Testis (tissue), 3 donors: ENCODE data around the gene CRIP1. TPM values are rescaled to one million over a fixed set of nuclear protein-coding genes. Genes with fewer than 3 reads are reported as not detected.

Experiments used
- DNase-seq: peaks from one replicate; pipeline ENCODE4 v3.0.0-alpha.2; 2019
- H3K27ac ChIP-seq, 2 donors: fragments of 200-600 bp; sonication (generic); one replicate each; pipeline ENCODE4 v1.5.1; 2019
- H3K27me3 ChIP-seq: fragments of 200-600 bp; sonication (generic); one replicate; pipeline ENCODE4 v1.5.1; 2019
- H3K36me3 ChIP-seq: fragments of 200-600 bp; sonication (generic); one replicate; pipeline ENCODE4 v1.5.1; 2017; ENCODE audit warnings: low read depth; ENCODE audit errors: missing control alignments
- H3K4me1 ChIP-seq: fragments of 200-600 bp; sonication (generic); one replicate; pipeline ENCODE4 v1.5.1; 2019
- H3K4me3 ChIP-seq, 2 donors: fragments of 200-600 bp; sonication (generic); one replicate each; pipeline ENCODE4 v1.5.1; 2017 to 2019
- H3K9me3 ChIP-seq: fragments of 200-600 bp; sonication (generic); one replicate; pipeline ENCODE4 v1.5.1; 2017
- POLR2A ChIP-seq: fragments of 450-650 bp; IDR thresholded peaks from one replicate; pipeline ENCODE4 v1.6.1; 2017; ENCODE audit warnings: antibody characterized with exemption, mild to moderate bottlenecking, moderate library complexity
- WGBS, 2 donors: methylation state at CpG; one replicate each; pipeline ENCODE4 v1.1.5; 2018; 5-methylcytosine and 5-hydroxymethylcytosine counted together
- intact Hi-C: fragments of 100-400 bp; cut with DNase I; formaldehyde crosslinking; loops from one replicate; pipeline ENCODE4 v1.15.1; 2023; ENCODE audit warnings: low total_unique reads
- polyA plus RNA-seq: library from polyadenylated mRNA; stranded (reverse); fragments of 350-450 nt; fragmentation: Illumina TruSeq; extraction: RNeasy Lipid Tissue Mini Kit (QIAGEN cat#74804); gene quantifications from one replicate; pipeline ENCODE4 v1.2.3, GENCODE V29; 2014; ENCODE audit warnings: low read depth, low replicate concordance; ENCODE audit not compliant: insufficient read depth
- total RNA-seq, 2 donors: library from RNA; depleted of rRNA; stranded (reverse); fragments of >200 nt; gene quantifications; one replicate each; pipeline ENCODE4 v1.2.3, GENCODE V29; 2016
- TF ChIP-seq, protein P1 (sequence below), 3 experiments: fragments of 450-650 bp in 2 of 3; fragments of 200-600 bp in 1 of 3; sonication (generic) in 1 of 3; IDR thresholded peaks; one replicate each; pipeline ENCODE4 v1.5.1; 2016 to 2019; ENCODE audit warnings: antibody characterized with exemption in 3 of 3, mild to moderate bottlenecking in 2 of 3, moderate library complexity in 1 of 3

The CRIP1 gene
- total and polyA plus RNA-seq, 3 donors from 2014 or later: 3.0 to 154 (median 4.4) TPM

DNA sequence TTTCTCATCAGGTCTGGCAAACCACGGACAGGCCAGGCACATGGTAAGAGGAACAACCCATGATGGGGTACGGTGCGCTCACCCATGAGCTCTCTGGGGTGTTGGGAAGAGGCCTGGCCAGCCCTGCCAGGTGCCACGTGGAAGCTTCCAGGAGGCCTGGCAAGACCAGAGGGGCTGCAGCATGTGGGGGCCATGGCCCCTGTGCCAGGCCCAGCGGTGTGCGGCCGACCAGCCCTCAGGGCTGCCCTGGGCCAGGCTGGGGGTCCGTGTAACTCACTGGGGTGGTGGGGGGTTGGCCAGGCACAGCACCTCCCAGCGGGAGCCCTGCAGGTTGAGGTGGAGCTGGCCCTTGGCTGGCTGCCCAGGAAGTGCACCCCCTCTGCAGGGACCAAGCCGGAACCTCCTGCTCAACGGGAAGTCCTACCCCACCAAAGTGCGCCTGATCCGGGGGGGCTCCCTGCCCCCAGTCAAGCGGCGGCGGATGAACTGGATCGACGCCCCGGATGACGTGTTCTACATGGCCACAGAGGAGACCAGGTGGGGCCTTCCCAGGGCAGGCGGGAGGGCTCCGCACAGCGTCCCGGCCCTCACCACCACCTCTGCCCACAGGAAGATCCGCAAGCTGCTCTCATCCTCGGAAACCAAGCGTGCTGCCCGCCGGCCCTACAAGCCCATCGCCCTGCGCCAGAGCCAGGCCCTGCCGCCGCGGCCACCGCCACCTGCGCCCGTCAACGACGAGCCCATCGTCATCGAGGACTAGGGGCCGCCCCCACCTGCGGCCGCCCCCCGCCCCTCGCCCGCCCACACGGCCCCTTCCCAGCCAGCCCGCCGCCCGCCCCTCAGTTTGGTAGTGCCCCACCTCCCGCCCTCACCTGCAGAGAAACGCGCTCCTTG is 17.0 kb upstream of the CRIP1 start:
- H3K27me3 ChIP-seq: no peaks in the 10 kb centered on the region
- TF ChIP-seq, protein P1, sequence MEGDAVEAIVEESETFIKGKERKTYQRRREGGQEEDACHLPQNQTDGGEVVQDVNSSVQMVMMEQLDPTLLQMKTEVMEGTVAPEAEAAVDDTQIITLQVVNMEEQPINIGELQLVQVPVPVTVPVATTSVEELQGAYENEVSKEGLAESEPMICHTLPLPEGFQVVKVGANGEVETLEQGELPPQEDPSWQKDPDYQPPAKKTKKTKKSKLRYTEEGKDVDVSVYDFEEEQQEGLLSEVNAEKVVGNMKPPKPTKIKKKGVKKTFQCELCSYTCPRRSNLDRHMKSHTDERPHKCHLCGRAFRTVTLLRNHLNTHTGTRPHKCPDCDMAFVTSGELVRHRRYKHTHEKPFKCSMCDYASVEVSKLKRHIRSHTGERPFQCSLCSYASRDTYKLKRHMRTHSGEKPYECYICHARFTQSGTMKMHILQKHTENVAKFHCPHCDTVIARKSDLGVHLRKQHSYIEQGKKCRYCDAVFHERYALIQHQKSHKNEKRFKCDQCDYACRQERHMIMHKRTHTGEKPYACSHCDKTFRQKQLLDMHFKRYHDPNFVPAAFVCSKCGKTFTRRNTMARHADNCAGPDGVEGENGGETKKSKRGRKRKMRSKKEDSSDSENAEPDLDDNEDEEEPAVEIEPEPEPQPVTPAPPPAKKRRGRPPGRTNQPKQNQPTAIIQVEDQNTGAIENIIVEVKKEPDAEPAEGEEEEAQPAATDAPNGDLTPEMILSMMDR (IDR thresholded peaks at IDR 0.05): no peak
- no peak for TF ChIP-seq POLR2A
- H3K27ac ChIP-seq: no peak overlapping the region
- peaks cover 32% of the 10 kb centered on the region for H3K4me1 ChIP-seq
- H3K9me3 ChIP-seq: no peaks in the 10 kb centered on the region
- H3K36me3 ChIP-seq: no peaks in the 10 kb centered on the region
- no peak for DNase-seq
- intact Hi-C loops: no loop called here
- WGBS, 2 donors: 88 to 91% methylated on average over 30 to 54 of the region's 54 CpGs
- H3K4me3 ChIP-seq: no peak overlapping the region

DNA sequence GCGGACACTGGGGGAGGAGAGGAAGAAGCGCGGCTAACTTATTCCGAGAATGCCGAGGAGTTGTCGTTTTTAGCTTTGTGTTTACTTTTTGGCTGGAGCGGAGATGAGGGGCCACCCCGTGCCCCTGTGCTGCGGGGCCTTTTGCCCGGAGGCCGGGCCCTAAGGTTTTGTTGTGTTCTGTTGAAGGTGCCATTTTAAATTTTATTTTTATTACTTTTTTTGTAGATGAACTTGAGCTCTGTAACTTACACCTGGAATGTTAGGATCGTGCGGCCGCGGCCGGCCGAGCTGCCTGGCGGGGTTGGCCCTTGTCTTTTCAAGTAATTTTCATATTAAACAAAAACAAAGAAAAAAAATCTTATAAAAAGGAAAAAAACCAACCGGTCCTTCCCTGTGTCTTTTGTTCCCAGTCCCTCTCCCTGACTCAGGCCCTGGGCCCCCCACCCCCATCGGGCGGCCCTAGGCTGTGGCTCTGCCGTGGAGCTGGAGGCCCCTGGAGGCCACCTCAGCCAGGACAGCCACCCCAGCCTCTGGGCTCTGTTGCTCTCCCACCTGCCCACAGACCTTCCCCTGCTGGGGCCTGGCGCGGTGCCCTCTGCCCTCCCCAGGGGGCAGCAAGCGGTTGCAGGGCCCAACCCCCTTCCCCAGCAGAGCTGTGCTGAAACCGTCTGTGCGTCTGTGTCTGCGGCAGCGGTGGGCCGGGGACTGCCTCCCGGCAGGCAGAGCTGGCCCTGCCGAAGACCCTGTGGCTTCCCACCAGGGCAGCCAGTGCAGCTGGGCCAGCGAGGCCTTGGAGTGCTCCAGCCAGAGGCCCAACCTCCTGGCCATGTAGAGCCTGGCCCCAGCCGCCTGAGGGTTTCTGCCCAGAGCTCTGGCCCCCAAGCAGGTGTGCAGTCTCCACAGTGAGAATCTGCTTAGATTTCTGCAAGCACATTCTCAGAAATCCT is 16.1 kb upstream of the CRIP1 start:
- H3K4me3 ChIP-seq: no peak overlapping the region
- H3K27ac ChIP-seq: no peak overlapping the region
- H3K27me3 ChIP-seq: no peaks in the 10 kb centered on the region
- no peaks in the 10 kb centered on the region for H3K36me3 ChIP-seq
- WGBS, 2 donors: 78 to 91% methylated on average over 22 to 34 of the region's 34 CpGs
- intact Hi-C loops: no loop called here
- peaks cover 38% of the 10 kb centered on the region for H3K4me1 ChIP-seq
- no peaks in the 10 kb centered on the region for H3K9me3 ChIP-seq
- DNase-seq: no peak
- TF ChIP-seq, protein P1 (IDR thresholded peaks at IDR 0.05): no peak
- TF ChIP-seq POLR2A: no peak

DNA sequence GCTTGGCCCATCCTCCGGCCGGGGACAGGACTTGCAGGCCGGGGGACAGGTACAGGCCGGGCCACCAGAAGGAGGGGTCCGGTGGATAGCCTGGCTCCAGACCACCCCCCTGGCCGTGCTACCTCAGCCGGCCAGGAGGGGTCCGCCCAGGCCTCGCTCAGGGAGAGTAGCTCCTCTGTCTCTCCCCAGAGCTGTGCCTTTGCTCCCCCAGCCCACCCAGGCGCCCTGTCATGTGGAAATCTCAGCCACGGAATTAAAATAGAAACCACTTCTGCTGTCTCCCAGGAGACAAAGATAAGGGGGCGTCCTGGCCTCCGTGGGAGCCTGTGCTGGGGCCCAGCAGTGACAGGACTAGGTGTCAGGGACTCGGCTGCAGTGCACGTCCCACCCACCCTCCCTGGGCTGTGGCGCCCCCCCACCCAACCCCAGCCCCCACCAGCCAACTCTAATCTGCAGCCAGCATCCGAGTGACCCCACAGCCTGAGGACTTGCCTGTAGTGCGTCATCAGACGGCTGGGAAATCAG is 15.3 kb upstream of the CRIP1 start:
- Histone ChIP-seq H3K4me3 (no peak overlapping the region), H3K27me3 (no peaks in the 10 kb centered on the region), H3K9me3 (no peaks in the 10 kb centered on the region), H3K27ac (no peak overlapping the region), H3K36me3 (no peaks in the 10 kb centered on the region), H3K4me1 (peaks cover 46% of the 10 kb centered on the region)
- intact Hi-C loops: no loop called here
- no peak for DNase-seq
- 58% methylated on average over 14 of the region's 19 CpGs; no CpG with 5 or more reads in 1 of the 2 donors for WGBS, 2 donors
- TF ChIP-seq POLR2A: no peak
- TF ChIP-seq, protein P1 (IDR thresholded peaks at IDR 0.05): no peak

DNA sequence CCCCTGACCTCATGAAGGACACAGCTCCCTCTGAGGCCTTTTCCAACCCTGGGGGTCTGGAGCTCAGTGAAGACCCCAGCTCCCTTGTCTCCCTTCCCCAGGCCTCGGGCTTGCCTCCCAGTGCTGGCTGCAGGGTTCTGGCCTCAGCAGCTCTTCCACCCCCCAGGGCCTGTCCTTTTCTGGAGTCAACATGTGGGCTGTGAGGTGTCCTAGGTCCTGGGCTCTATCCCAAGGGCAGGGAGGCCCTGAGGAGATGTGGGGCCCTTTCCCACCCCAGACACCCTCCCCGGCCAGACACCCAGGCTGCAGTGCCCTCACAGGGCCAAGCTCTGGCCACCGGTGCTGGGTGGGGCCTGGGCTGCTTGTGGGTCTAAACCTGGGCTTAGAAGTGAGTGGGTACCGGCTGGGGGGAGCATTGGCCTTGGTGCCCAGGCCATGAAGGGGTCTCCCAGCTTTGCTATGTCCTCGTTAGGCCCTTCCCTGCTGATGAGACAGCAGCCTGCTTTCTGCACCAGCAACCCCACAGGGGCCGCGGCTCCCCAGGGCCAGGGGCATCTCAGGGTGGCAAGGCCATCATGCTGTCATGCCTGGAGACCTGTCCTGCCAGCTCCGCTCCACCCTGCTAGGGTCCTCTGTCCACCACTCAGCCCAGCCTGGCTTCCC is 14.7 kb upstream of the CRIP1 start:
- no peak for DNase-seq
- no peaks in the 10 kb centered on the region for H3K27me3 ChIP-seq
- no peak for TF ChIP-seq POLR2A
- TF ChIP-seq, protein P1 (IDR thresholded peaks at IDR 0.05): no peak
- H3K4me3 ChIP-seq: no peak overlapping the region
- no peaks in the 10 kb centered on the region for H3K9me3 ChIP-seq
- H3K27ac ChIP-seq: no peak overlapping the region
- whole genome bisulfite sequencing, 2 donors: 60 to 78% methylated on average over 1 to 8 of the region's 8 CpGs
- intact Hi-C loops: no loop called here
- H3K4me1 ChIP-seq: peaks cover 50% of the 10 kb centered on the region
- no peaks in the 10 kb centered on the region for H3K36me3 ChIP-seq
